ENCODE data around the gene TSBP1.
A peak's percentile ranks its signal among the peaks of the same experiment; 100 is the strongest.

Gene TSBP1, protein sequence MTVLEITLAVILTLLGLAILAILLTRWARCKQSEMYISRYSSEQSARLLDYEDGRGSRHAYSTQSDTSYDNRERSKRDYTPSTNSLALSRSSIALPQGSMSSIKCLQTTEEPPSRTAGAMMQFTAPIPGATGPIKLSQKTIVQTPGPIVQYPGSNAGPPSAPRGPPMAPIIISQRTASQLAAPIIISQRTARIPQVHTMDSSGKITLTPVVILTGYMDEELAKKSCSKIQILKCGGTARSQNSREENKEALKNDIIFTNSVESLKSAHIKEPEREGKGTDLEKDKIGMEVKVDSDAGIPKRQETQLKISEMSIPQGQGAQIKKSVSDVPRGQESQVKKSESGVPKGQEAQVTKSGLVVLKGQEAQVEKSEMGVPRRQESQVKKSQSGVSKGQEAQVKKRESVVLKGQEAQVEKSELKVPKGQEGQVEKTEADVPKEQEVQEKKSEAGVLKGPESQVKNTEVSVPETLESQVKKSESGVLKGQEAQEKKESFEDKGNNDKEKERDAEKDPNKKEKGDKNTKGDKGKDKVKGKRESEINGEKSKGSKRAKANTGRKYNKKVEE

DNA sequence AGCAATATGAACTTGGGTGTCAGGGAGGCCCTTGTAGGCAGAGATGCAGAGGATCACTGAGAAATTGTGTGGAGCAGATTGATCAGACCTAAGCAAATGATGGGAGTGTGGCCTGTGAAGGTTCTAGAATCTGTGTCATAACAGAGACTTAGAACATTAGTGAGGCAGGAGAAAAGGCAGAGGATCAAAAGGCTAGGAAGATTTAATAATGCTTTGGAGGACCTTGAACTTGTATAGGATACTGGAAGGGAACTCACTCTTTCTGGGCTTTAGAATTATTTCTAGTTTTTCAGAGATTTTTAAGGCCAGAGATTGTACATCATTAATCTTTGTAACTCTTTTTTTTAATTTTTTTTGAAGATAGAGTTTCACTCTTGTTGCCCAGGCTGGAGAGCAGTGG, at the start of gene TSBP1:
TSBP1 (minus strand) TSS at position 101 of the 400 bp plus-strand sequence. CDS start 197 bp downstream, outside the sequence.
- DNase-seq: no peak

DNA sequence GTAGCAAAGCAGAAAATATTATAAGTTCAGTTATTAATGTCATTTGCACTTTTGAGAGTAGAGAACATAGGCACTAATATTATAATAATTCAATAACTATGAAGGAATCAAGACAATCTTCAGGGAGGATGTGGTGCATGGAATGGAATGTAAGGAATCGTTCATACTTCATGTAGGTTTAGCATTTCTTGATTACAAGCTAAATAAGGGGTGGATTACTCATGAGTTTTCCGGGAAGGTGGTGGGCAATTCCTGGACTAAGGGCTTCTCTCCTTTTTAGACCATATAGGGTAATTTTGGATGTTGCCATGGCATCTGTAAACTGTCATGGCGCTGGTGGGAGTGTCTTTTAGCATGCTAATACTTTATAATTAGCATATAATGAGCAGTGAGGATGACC, 44.3 kb upstream of the TSBP1 start:
- DNase-seq: no peak

DNA sequence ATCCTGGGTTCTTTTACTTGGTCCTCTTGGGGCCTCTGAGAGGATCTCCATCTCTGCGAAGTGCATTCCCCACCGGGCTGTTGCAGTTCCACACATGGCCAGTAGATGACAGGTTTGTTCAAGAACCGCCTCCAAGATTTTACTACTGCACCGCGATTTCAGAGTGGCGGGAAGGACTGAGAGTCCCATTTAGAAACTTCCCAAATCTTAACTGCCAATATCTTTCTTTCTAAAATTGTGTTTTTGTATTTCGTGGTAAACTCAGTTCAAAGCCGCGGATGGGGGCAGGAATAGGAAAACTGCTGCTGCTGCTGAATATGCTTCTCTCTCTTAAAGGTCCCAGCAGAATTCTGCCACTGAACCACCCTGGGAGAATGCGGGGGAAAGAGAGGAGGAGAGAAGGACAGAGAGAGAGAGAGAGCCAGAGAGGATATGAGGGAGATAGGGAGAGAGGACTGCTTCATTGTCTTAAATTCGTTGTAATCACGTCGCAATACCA, 43.9 kb upstream of the TSBP1 start:
- DNase-seq: peak; percentile 27

DNA sequence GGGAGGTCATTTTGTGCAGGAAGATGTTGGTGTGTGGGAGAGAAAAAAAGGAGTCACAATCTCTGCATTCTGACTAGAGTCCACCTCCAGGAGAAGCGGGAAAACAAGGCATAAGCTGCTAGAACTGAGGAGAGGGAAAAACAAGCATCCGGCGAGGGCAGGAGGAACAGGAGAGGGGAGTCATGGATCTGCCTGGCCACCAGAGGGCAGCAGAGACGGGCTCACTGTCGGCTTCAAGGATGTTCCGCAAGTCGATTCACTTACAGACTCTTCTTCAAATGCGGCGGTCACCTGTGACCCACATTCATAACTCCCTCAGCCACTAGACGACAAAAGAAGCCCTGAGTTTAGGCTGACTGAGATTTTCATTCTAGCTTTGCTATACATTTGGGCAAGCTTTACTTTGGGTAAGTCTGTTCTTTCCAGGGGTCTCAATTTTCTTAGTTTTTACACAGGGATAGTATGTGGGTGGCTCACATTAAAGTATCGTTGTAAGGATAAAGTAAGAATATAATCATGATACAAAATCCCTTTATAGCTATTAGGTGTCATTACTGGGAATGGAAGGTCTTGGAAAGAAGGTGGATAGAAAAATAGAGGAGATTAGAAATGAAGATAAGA, 41.8 kb upstream of the TSBP1 start:
- peak; percentile 46 for DNase-seq

DNA sequence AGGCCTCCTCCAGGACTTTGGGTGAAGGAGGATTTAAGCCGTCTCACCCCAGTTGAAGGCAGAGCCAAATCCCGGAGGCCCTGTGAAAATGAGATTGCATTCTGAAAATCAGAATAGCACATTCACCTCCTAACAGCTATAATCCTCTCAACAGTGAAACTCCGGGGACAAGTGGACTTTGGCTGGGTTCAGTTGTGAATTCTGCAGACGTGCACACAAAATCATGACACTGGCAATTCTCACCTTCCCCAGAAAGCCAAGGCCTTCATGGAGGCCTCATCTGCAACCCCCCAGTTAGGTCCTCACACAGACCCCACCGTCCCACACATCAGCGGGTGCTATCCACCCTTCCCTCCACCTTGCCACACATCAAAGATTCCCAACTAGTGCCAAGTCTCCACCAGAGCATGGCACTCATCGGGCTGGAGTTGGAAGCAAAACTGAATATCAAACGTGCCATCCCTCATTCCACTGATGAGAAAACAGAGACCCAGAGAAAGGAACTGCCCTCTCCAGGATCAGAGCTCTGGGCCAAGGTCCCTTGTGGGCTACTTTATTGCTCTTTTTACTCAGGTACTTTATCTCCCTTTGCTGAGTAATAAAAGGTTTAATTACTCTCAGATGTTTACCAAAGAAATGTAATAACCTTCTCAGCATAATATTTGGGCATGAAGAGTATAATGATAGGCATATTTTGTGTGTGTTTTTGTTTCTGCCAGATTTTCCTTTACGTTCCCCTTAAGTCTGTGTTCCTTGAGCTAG, 40.0 kb upstream of the TSBP1 start:
- DNase-seq: no peak

DNA sequence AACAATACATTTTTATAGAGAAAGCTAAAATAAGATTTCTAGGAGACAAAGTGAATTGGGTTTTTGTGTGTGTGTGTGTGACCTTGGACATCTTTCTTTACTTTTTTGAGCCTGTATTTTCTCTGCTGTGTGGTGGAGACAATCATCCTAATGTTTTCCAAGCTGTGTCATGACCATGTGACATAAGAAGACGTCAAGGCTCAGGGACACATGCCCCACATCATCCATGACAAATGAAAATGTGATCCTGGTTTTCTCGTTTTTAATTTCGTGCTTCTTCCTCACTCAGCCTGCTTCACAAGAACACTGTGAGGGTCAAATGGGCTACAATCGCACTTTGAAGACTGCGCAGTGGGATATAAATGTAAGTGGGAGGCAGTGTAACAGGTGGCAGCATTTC, 39.2 kb upstream of the TSBP1 start:
- no peak for DNase-seq

DNA sequence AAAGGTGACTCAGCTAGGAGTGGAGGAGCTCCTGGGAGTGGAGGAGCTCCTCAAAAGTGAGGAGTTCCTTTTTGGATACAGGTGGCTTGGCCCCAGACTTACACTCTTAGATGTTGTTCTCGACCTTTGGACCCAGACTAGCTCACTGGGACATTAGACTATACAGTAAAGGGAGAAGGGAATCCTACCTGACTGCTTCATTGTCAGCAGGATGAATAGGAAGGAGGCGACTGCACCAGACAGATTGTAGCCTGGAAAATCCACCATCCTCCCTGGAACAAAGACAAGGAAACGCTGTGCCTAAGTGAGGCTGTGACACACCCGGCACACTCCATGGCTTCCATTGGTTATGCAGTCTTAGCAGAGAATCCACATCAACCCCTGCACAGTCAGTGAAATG, 35.2 kb upstream of the TSBP1 start, which contains the start of gene BTNL2:
BTNL2 (minus strand) TSS at position 325 of the 400 bp plus-strand sequence; CDS start at position 267, 58 bp downstream.
- no peak for DNase-seq

DNA sequence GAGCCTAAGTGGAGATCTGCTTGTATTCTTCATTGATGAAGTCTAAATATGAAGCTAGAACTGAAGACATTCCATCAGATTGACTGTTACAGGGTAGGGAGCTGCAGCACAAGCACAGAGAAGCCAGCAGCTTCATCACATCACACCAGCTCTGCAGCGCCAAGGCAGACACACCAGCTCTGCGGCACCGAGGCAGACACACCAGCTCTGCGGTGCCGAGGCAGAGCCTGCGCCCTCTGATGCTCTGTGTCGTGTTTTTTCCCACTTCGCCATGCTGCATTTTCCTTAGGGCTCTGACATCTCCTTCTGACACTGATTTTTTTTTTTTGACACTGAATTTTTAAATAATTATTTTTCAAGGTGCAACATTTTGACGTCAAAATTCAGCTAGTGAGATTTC, 34.5 kb upstream of the TSBP1 start:
- no peak for DNase-seq

DNA sequence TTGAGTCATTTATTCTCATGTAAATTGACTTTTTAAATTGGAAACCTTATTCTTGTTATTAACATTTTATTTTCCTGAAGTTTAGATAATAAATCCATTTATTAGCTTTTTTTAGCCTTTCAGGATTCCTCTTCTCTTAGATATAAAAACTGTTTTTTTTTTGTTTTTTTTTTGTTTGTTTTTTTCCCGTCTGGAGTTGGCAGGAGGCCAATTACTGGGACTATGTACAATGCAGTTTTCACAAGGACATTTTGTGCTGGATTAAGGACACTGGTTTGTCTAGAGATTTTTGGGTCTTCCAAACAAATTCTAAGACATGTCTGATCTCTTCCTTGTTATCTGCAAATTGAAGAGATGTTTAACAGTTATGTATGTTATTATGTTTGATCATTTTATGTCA, 34.0 kb upstream of the TSBP1 start:
- DNase-seq: no peak

DNA sequence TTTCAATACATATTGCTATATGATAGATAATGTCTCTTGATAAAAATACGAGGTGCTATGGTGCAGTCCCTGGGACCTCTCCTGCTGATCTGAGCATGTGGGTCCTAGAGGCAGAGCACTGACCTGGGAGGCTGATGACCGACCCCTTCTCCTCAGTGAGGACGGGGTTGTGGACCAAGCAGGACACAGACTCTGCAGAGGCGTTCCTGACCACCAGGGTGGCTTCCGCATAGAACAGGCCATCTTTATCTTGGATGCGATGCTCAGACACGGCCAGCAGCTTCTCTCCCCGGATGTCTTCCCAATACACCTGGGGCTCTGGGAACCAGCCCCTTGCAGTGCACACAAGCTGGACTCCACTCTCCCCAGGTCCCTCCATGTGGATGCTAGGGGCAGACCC, 31.1 kb upstream of the TSBP1 start:
- DNase-seq: no peak

DNA sequence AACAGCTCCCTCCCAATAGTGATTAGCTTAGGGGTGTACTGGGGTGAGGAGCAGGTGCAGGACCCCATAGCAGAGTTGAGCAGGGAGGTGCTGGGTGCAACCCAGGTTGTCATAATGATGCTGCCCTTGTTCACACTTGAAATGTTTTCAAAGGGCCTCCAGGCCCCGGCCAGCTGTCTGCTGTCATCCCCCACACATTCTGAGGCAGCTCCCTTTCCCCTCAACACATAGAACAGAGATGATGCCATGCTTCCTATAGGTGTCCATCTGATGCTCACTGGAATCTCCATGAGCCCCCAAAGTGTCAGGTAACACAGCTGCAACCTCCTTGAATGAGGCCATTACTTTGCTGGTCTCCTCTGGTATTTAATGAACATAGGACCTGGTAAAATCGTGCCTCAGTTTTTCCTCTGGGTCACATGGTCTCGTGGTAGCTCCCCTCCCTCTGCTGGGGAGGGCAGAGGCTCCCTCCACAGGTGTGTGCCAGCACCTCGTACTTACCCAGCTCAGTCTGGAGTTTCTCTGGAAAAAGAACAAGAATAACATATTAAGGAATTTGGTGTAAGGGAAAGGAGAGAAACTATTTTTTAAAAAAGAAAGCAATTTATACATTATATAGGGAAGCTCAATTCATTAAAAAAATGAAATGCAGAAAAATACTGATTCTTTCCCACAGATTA, 29.7 kb upstream of the TSBP1 start:
- no peak for DNase-seq

DNA sequence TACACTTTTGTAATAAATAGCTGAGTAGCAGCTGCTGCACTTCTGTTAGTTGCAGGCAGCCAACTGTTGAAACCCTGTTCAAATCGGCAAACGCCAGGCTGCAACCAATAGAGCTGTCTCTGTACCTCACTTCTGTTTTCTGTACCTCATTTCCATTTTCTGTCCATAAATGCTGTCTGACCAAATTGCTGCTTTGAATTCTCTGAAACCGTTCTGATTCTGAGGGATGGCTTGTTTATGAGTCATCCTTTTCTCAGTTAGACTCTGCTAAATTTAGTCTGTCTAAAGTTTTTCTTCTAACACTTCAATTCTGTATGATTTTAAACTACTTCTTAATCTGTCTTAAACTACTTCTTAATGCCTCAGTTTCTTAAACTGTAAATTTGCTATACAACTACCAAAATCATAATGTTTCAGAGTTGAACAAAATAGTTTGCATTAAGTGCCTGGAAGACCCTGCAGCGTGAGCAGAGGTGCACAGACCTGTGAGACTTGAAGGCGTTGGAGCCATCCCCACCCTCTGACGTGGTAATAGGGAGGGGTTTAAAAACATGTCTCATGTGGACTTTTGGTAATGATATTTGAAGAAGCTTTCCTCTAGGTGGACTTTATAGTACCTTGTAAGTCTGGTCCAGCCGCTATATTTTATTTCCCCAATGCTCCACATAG, 25.7 kb upstream of the TSBP1 start:
- no peak for DNase-seq

DNA sequence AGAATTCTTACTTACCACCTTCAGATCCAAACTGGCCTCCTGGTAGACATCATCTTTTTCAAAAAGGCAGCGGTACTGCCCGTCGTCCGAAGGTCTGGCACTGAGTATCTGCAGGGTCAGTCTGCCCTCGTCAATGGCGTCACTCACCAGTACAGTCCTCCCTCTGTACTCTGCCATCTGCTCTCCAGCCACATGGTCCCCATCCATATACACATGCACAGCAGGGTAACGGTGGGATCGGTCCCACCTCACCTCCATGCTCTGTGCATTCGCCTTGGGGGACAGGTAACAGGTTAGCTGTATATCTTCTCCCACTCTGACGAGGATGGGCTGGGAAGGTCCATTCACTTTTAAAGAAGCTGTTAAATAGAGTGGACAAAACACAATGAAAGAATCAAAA, 24.3 kb upstream of the TSBP1 start:
- DNase-seq: no peak

DNA sequence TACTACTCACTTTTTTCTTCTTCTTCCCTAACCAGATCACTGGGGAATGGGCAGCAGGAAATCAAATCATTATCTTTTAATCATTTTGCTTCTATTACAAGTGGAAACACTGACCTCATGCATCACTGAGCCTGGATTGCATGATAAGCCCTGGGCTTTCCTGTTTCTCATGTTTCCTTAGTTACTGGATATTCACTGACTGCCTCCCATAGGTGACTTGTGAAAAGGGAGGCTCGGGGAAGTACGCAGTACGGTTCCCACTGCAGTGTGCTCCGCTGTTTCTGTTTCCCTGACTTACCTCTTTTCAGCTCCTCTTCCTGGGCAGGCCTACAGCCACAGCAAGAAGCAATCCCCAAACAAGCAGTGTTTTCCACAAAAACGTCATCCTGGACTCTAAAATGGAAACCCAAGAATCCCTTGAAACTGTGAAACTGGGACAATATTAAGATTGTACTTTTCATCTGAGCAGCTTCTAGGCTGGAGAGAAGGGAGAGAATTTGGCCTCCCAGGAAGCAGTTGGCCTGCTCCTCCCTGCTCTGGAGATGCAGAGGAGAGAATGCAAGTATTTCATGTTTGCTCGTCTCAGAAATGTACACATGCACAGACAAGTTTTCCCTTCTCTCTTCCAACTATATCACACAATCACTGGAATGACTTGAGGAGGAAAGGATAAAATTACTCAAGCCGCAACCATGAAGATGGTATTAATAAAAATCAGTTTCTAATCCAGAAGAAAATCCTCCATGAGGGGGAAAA, 22.1 kb upstream of the TSBP1 start:
- no peak for DNase-seq

DNA sequence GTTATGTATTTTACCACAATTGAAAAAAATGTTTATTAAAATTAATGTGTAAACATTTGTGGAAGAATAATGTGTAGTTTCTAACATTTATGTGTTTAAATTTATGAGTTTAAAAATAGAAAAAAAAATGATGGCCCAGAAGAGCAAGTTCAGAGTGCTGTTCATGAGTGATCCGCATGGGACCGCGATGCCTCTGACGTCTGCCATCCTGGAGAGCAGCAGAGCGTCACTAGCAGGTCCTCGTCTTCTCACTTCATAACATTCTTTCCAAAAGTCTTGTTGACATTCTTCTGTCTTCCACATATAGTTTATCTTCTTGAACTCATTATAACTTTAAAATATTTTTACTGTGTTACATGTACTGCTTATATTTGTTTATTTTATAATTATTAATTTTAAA, 19.8 kb upstream of the TSBP1 start:
- DNase-seq: no peak

DNA sequence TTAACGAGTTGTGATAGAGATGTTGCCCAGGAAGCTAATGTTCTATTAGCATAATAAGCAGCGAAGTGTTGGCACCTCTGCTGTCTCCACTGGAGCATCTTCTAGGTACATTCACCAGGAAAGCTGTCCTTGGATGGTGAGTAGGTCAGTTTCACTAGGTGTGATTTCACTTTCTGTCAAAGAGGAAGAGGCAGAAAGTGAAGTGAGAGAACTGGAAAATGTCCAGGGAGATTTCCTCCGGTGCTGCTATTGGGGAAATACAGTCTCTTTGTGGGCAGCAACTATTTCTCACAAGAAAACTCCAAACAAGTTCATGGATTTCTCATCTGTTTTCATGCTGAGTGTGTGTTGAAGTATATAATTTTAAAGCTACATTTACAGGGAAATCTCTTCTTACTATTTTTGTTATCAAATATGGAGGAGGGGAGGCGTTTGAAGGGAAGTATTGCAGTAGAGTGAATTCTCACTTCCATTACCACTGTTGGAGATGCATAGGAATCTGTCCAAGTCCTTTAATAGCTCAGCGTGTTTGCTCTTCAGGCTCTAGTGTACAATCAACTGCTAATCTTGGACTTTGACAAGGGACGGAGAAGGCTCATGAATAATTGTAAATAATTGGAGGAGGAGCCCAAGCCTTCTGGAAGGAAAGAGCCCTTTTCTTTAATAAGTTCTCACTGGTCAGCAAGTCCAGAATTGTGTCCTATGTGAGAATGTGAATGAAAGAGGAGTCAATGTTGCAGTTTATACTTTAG, 16.1 kb upstream of the TSBP1 start:
- DNase-seq: no peak

DNA sequence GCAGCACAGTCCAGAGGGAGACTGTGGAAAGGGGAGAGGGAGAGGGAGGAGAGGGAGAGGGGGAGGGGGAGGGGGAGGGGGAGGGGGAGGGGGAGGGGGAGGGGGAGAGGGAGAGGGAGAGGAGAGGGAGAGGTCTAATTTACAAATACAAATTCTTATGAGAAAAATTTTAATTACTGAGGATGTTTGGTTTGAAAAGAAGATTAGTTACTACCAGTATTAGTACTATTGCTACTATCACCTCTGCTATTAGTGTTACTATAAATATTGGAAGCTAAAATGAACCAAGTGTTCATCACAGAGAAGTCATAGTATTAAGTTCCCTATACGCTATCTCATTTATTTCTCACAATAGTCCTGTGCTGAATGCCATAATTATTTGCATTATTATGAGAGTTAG, 14.3 kb upstream of the TSBP1 start:
- no peak for DNase-seq

DNA sequence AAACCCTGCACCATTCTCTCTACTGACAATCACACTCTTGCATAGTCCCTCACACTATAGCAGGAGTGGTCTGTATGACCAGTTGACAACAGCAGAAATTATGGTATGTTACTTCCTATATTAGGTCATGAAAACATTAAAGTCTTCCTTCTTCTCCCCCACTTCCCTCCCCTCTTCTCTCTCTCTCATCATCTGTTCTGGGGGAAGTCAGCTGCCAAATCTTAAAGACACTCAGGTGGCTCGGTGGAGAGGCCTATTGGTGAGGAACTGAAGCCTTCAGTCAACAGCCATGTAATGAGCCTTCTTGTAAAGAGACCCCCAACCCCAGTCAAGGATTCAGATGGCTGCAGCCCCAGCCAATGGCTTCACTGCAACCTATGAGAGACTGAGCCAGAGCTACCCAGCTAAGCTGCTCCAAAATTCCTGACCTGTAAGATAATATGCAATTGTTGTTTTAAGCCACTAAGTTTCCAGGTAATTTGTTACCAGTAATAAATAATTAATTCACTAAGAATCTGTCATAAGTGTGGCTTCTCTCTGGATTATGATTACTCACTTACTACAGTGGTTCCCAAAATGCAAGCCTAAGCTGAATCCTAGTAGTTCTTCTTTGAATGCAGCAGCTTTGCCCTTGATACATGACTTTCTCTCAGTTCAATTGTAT, 11.2 kb upstream of the TSBP1 start:
- no peak for DNase-seq

DNA sequence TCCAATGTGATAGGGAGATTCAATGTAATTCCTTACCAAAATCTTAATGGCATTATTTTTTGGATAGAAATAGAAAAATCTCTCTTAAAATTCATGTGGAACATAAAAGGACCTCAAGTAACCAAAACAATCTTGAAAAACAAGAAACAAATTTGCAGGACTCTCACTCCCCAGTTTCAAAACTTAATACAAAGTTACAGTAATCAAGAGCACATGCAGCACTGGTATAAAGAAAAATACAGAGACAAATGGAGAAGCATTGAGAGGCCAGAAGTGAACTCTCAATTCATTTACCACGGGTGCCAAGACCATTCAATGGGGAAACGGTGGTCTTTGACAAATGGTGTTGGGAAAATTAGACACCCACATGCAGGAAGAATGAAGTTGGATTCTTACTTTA, 7.8 kb upstream of the TSBP1 start:
- no peak for DNase-seq

Data from NCI-H1694 treated with DMSO at 0.1 percent for 48 hours (cell line).